Esophagus squamous epithelium (tissue), 5 donors: ENCODE data around the gene TBCK. TPM values are rescaled to one million over a fixed set of nuclear protein-coding genes. Genes with fewer than 3 reads are reported as not detected.
"Not testable (repeated sequence)": the region's sequence is repeated elsewhere in the genome, so short reads cannot be mapped to it uniquely, and the experiment has no call there.

ENCODE experiments used
- DNase-seq: peaks from one replicate; lab custom pipeline; 2025; lab: John Stamatoyannopoulos, UW
- H3K27ac ChIP-seq, 4 donors: fragments of 200-600 bp; sonication (generic); one replicate each; pipeline ENCODE4 v1.5.1; 2016 to 2019; ENCODE audit warnings: mild to moderate bottlenecking in 1 of 4
- H3K27me3 ChIP-seq, 4 donors: fragments of 200-600 bp; sonication (generic); 1 replicate in 3 of 4; 2 replicates in 1 of 4; pipeline versions ENCODE4 v1.5.1 to v1.6.0; 2017 to 2021; ENCODE audit warnings: antibody characterized with exemption in 1 of 4
- H3K36me3 ChIP-seq, 3 donors: fragments of 200-600 bp; sonication (generic); one replicate each; pipeline ENCODE4 v1.5.1; 2016 to 2019
- H3K4me1 ChIP-seq, 3 donors: fragments of 200-600 bp; sonication (generic); one replicate each; pipeline ENCODE4 v1.5.1; 2017 to 2019
- H3K4me3 ChIP-seq, 4 donors: fragments of 200-600 bp; sonication (generic); 1 replicate in 3 of 4; 2 replicates in 1 of 4; pipeline ENCODE4 v1.5.1; 2016 to 2019; ENCODE audit warnings: mild to moderate bottlenecking in 2 of 4, moderate library complexity in 1 of 4
- H3K9me3 ChIP-seq, 3 donors: fragments of 200-600 bp; sonication (generic); one replicate each; pipeline ENCODE4 v1.5.1; 2016 to 2019
- POLR2A ChIP-seq, 4 donors: fragments of 450-650 bp; IDR thresholded peaks; one replicate each; pipeline ENCODE4 v1.6.1; 2017; ENCODE audit warnings: antibody characterized with exemption in 4 of 4, mild to moderate bottlenecking in 4 of 4, moderate library complexity in 3 of 4
- WGBS, 2 donors: methylation state at CpG; one replicate each; pipeline ENCODE4 v1.1.5; 2018; 5-methylcytosine and 5-hydroxymethylcytosine counted together
- intact Hi-C: fragments of 100-400 bp; cut with DNase I; formaldehyde crosslinking; loops from one replicate; pipeline ENCODE4 v1.15.0; 2022
- total RNA-seq, 4 donors: library from RNA; depleted of rRNA; stranded (reverse); fragments of >200 nt; gene quantifications; one replicate each; pipeline ENCODE4 v1.1.0, GENCODE V29; 2016
- TF ChIP-seq, protein P1 (sequence below), 6 experiments: fragments of 450-650 bp in 4 of 6; fragments of 200-600 bp in 2 of 6; sonication (generic) in 2 of 6; IDR thresholded peaks; one replicate each; pipeline ENCODE4 v1.5.1; 2016 to 2019; ENCODE audit warnings: antibody characterized with exemption in 6 of 6, mild to moderate bottlenecking in 4 of 6, moderate library complexity in 4 of 6
- donor health status: DM: yes; HTN: yes; CAD: no.

Gene TBCK
- total RNA-seq, 4 donors from 2014 or later: 14.2 to 29.8 (median 16.9) TPM

DNA sequence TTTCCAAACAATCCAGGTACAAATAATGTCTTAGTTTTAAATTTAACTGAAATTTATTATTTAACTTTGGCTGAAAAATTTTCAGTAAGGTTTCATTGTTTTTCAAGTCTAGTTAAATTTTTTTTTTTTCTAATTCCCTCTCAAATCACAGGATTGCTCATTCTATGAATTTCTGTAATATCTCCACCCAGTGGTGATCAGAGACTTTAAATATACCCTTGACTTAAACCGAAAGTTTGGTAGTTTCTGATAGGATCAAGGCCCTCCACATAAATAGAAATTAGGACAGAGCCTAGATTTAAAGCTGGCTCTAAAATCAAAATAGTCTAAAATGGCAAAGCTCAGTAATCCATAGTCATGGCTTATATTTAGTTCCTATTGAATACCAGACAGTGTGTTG lies 175.4 kb downstream of the TBCK start:
- no peaks in the 10 kb centered on the region for H3K27me3 ChIP-seq
- TF ChIP-seq POLR2A (IDR thresholded peaks at IDR 0.05): no peak
- TF ChIP-seq, protein P1, sequence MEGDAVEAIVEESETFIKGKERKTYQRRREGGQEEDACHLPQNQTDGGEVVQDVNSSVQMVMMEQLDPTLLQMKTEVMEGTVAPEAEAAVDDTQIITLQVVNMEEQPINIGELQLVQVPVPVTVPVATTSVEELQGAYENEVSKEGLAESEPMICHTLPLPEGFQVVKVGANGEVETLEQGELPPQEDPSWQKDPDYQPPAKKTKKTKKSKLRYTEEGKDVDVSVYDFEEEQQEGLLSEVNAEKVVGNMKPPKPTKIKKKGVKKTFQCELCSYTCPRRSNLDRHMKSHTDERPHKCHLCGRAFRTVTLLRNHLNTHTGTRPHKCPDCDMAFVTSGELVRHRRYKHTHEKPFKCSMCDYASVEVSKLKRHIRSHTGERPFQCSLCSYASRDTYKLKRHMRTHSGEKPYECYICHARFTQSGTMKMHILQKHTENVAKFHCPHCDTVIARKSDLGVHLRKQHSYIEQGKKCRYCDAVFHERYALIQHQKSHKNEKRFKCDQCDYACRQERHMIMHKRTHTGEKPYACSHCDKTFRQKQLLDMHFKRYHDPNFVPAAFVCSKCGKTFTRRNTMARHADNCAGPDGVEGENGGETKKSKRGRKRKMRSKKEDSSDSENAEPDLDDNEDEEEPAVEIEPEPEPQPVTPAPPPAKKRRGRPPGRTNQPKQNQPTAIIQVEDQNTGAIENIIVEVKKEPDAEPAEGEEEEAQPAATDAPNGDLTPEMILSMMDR (IDR thresholded peaks at IDR 0.05): no peak
- H3K4me3 ChIP-seq: no peak overlapping the region
- no peak overlapping the region for H3K27ac ChIP-seq
- no peaks in the 10 kb centered on the region for H3K9me3 ChIP-seq
- intact Hi-C loops: no loop called here
- H3K4me1 ChIP-seq: no peaks in the 10 kb centered on the region
- peaks cover 0 to 6% (median 0%) of the 10 kb centered on the region in 3 donors for H3K36me3 ChIP-seq
- DNase-seq: no peak
- 61 to 86% methylated on average over 1 of the region's 1 CpG for WGBS, 2 donors

DNA sequence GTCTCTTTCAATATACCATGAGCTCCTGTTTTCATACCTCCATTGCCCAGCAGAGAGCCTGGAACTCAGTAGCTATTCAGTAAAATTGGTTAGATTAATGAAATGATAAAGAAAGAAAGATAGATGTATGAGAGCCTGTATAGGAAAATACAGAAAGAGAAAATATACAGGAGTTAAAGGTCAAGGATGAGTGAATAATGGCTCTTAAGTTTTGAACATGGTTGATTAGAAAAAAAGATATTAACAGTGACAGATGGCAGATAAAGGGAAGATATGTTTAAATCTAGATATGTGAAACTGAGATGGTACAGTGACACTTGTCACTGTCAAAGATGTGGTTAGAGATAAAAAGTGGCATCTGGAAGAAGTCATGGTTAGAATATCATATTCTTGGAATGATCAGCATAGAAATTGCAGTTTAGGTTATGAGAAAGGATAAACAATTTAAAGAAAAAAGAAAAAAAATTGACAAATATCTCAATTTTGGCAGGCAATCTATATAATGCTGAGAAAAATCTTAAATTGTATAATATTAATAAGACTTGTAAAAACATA lies 179.2 kb downstream of the TBCK start:
- Histone ChIP-seq H3K36me3 (peaks cover 0 to 35% (median 8%) of the 10 kb centered on the region in 3 donors), H3K4me3 (no peak overlapping the region), H3K4me1 (no peaks in the 10 kb centered on the region), H3K9me3 (peaks cover 0 to 10% (median 0%) of the 10 kb centered on the region in 3 donors), H3K27ac (no peak overlapping the region), H3K27me3 (no peaks in the 10 kb centered on the region)
- no peak for DNase-seq
- no peak for TF ChIP-seq POLR2A (IDR thresholded peaks at IDR 0.05)
- TF ChIP-seq, protein P1 (IDR thresholded peaks at IDR 0.05): no peak
- intact Hi-C loops: no loop called here

DNA sequence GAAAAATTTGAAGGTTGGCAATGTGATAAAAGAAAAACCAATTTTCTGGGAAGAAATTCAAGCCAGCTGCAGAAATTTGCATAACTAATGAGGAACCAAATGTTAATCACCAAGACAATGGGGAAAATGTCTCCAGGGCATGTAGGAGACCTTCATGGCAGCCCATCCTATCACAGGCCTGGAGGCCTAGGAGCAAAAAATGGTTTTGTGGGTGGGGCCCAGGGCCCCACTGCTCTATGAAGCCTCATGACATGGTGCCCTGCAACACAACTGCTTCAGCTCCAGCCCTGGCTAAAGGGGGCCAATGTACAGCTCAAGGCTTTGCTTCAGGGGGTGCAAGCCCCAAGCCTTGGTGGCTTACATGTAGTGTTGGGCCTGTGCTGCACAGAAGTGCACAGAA lies 184.0 kb downstream of the TBCK start:
- intact Hi-C loops: no loop called here

DNA sequence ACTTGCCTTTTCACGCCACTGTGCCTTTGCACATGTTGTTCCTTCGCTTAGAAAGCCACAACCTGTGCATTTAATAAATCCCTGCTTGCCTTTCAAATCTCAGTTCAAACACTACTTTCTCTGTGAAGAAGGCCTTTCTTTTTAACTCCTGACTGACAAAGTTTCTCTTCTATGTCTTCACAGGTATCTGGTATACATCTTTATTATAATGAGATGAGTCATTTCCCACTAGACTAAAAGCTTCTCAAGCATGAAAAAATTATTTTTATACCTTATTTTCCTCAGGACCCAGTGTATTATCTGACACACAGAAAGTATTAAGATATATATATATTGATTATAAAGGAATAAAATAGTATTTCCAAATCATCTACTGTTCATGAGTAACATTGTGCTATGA lies 189.9 kb downstream of the TBCK start:
- no peaks in the 10 kb centered on the region for H3K9me3 ChIP-seq
- H3K36me3 ChIP-seq: no peaks in the 10 kb centered on the region
- no peak for DNase-seq
- no peak overlapping the region for H3K27ac ChIP-seq
- intact Hi-C loops: no loop called here
- H3K27me3 ChIP-seq: no peaks in the 10 kb centered on the region
- WGBS, 2 donors: 90 to 93% methylated on average over 2 of the region's 2 CpGs
- H3K4me3 ChIP-seq: no peak overlapping the region
- H3K4me1 ChIP-seq: no peaks in the 10 kb centered on the region
- TF ChIP-seq, protein P1 (IDR thresholded peaks at IDR 0.05): no peak
- TF ChIP-seq POLR2A (IDR thresholded peaks at IDR 0.05): no peak

More for the DNA sequence above, 184.0 kb downstream of the TBCK start:
- Histone ChIP-seq H3K9me3 (peaks cover 0 to 12% (median 0%) of the 10 kb centered on the region in 3 donors), H3K4me1 (no peaks in the 10 kb centered on the region), H3K27me3 (no peaks in the 10 kb centered on the region), H3K27ac (no peak overlapping the region), H3K36me3 (peaks cover 0 to 42% (median 8%) of the 10 kb centered on the region in 3 donors), H3K4me3 (no peak overlapping the region)
- no peak for DNase-seq
- no peak for TF ChIP-seq POLR2A (IDR thresholded peaks at IDR 0.05)
- TF ChIP-seq, protein P1 (IDR thresholded peaks at IDR 0.05): no peak

DNA sequence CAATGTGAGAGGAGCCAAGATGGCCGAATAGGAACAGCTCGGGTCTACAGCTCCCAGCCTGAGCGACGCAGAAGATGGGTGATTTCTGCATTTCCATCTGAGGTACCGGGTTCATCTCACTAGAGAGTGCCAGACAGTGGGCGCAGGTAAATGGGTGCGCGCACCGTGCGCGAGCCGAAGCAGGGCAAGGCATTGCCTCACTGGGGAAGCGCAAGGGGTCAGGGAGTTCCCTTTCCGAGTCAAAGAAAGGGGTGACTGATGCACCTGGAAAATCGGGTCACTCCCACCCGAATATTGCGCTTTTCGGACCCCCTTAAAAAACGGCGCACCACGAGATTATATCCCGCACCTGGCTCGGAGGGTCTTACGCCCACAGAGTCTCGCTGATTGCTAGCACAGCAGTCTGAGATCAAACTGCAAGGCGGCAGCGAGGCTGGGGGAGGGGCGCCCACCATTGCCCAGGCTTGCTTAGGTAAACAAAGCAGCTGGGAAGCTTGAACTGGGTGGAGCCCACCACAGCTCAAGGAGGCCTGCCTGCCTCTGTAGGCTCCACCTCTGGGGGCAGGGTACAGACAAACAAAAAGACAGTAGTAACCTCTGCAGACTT lies 196.0 kb downstream of the TBCK start:
- 96 to 97% methylated on average over 13 to 23 of the region's 28 CpGs for WGBS, 2 donors
- H3K4me1 ChIP-seq, H3K27me3 ChIP-seq, DNase-seq, H3K27ac ChIP-seq, intact Hi-C loops, H3K9me3 ChIP-seq, H3K4me3 ChIP-seq: not testable (repeated sequence)
- peaks cover 0 to 20% (median 0%) of the 10 kb centered on the region in 3 donors for H3K36me3 ChIP-seq
